HepG2 (cell line): ENCODE measurements around the gene CMTM5. TPM values are rescaled to one million over a fixed set of nuclear protein-coding genes. Genes with fewer than 3 reads are reported as not detected.

Experiments used
- ATF3 ChIP-seq: sonication (generic); formaldehyde crosslinking; IDR thresholded peaks from 2 replicates; pipeline ENCODE4 v1.4.0; 2020; ENCODE audit warnings: missing genetic modification reagents
- ETV6 ChIP-seq: sonication (generic); formaldehyde crosslinking; conservative IDR thresholded peaks from 2 replicates; pipeline ENCODE4 v1.4.0; 2020; ENCODE audit warnings: missing genetic modification reagents
- KDM2A ChIP-seq: sonication (generic); formaldehyde crosslinking; IDR thresholded peaks from 2 replicates; pipeline ENCODE4 v1.4.0; 2020; ENCODE audit warnings: low read depth, missing genetic modification reagents, borderline replicate concordance
- NRL ChIP-seq: sonication (generic); formaldehyde crosslinking; IDR thresholded peaks from 2 replicates; pipeline ENCODE4 v1.5.0; 2020; ENCODE audit warnings: missing genetic modification reagents, mild to moderate bottlenecking, moderate library complexity, borderline replicate concordance
- PRDM4 ChIP-seq: sonication (generic); formaldehyde crosslinking; IDR thresholded peaks from 2 replicates; pipeline ENCODE4 v1.9.0; 2021; ENCODE audit warnings: missing genetic modification reagents, borderline replicate concordance
- RERE ChIP-seq: IDR thresholded peaks from 2 replicates; pipeline ENCODE4 v1.6.1; 2016; ENCODE audit warnings: low read depth, missing genetic modification reagents, missing compliant biosample characterization
- ZBTB14 ChIP-seq: sonication (generic); formaldehyde crosslinking; IDR thresholded peaks from 2 replicates; pipeline ENCODE4 v1.4.0; 2020; ENCODE audit warnings: missing genetic modification reagents
- ZBTB42 ChIP-seq: sonication (generic); formaldehyde crosslinking; IDR thresholded peaks from 2 replicates; pipeline ENCODE4 v1.5.0; 2020; ENCODE audit warnings: mild to moderate bottlenecking, missing genetic modification reagents
- ZBTB43 ChIP-seq: sonication (generic); formaldehyde crosslinking; conservative IDR thresholded peaks from 2 replicates; pipeline ENCODE4 v1.4.0; 2020; ENCODE audit warnings: missing genetic modification reagents
- ZBTB7B ChIP-seq: sonication (generic); formaldehyde crosslinking; IDR thresholded peaks from 2 replicates; pipeline ENCODE4 v1.4.0; 2020; ENCODE audit warnings: missing genetic modification reagents
- ZFYVE20 ChIP-seq: sonication (generic); formaldehyde crosslinking; IDR thresholded peaks from 2 replicates; pipeline ENCODE4 v1.8.0; 2023; ENCODE audit warnings: low read depth, mild to moderate bottlenecking, moderate library complexity, missing genetic modification reagents, borderline replicate concordance
- ZNF136 ChIP-seq: sonication (generic); formaldehyde crosslinking; IDR thresholded peaks from 2 replicates; pipeline ENCODE4 v1.8.1; 2022; ENCODE audit warnings: low read depth, mild to moderate bottlenecking, moderate library complexity, missing genetic modification reagents
- ZNF280B ChIP-seq: sonication (generic); formaldehyde crosslinking; IDR thresholded peaks from 2 replicates; pipeline ENCODE4 v1.5.0; 2020; ENCODE audit warnings: missing genetic modification reagents, mild to moderate bottlenecking, borderline replicate concordance
- ZNF354B ChIP-seq: sonication (generic); formaldehyde crosslinking; IDR thresholded peaks from 2 replicates; pipeline ENCODE4 v1.8.0; 2022; ENCODE audit warnings: mild to moderate bottlenecking, missing genetic modification reagents
- polyA plus RNA-seq, 8 experiments: library from polyadenylated mRNA; depleted of rRNA in 3 of 8; stranded (reverse) in 7 of 8; unstranded in 1 of 8; fragments of >200 nt; fragmentation: Illumina TruSeq in 4 of 8; extraction: Trizol in 4 of 8; gene quantifications; 2 replicates each; pipeline versions ENCODE4 v1.2.1 to v1.2.3, GENCODE V29; 2011 to 2016; ENCODE audit warnings: low read depth in 4 of 8, missing spikeins in 1 of 8, mixed read lengths in 1 of 8; ENCODE audit not compliant: insufficient read depth in 1 of 8
- total RNA-seq, 5 experiments: library from RNA; depleted of rRNA; stranded (reverse); fragments of >200 nt; fragmentation: Illumina TruSeq; extraction: Trizol; gene quantifications; 2 replicates each; pipeline ENCODE4 v1.2.3, GENCODE V29; 2016; ENCODE audit warnings: low read depth in 1 of 5

The CMTM5 gene
- total and polyA plus RNA-seq, 2 of the 13 experiments (the other 11 are each of a cell fraction or from before 2014, with no cell fraction given): not detected

- 0 out of 2 replicates have a peak, but pooled peaks have one; percentile 20 for TF ChIP-seq RERE
- no peak for TF ChIP-seq ZNF280B (CRISPR knock-in tag)
- TF ChIP-seq ETV6 (CRISPR knock-in tag): peak; percentile 81; the same call in 1 of the 2 replicates
- TF ChIP-seq PRDM4: 0 out of 2 replicates have a peak, but pooled peaks have one; percentile 33
- peak; percentile 44; the same call in 1 of the 2 replicates for TF ChIP-seq KDM2A
- TF ChIP-seq ZBTB7B (CRISPR knock-in tag): 0 out of 2 replicates have a peak, but pooled peaks have one; percentile 37
- no peak for TF ChIP-seq ZBTB42 (CRISPR knock-in tag)
- no peak for TF ChIP-seq ZBTB14 (CRISPR knock-in tag)
- TF ChIP-seq ZFYVE20 (CRISPR knock-in tag): 0 out of 2 replicates have a peak, but pooled peaks have one; percentile 35
- TF ChIP-seq ZNF136: peak; percentile 87; the same call in 1 of the 2 replicates
- 0 out of 2 replicates have a peak, but pooled peaks have one; percentile 45 for TF ChIP-seq ATF3 (CRISPR knock-in tag)
- TF ChIP-seq NRL (CRISPR knock-in tag): no peak
- peak; percentile 92; the same call in 1 of the 2 replicates for TF ChIP-seq ZNF354B
- no peak for TF ChIP-seq ZBTB43
Measured at GRCh38 chr14:23327947-23328744, 48.7 kb upstream of the CMTM5 start (continued).
